DOHH2 (cell line): ENCODE results near the gene SEL1L3.

Experiments
- EZH2phosphoT487 ChIP-seq: fragments of 200-600 bp; sonication (generic); IDR thresholded peaks from 2 replicates; pipeline ENCODE4 v1.6.1; 2017; ENCODE audit warnings: borderline replicate concordance, mild to moderate bottlenecking, antibody characterized with exemption, low read length, moderate library complexity, mixed read lengths
- TF ChIP-seq, protein P1 (sequence below): fragments of 200-600 bp; sonication (generic); IDR thresholded peaks from one replicate; pipeline ENCODE4 v1.5.1; 2014; ENCODE audit warnings: antibody characterized with exemption, mild to moderate bottlenecking, low read depth, low read length; ENCODE audit not compliant: poor library complexity, severe bottlenecking

DNA sequence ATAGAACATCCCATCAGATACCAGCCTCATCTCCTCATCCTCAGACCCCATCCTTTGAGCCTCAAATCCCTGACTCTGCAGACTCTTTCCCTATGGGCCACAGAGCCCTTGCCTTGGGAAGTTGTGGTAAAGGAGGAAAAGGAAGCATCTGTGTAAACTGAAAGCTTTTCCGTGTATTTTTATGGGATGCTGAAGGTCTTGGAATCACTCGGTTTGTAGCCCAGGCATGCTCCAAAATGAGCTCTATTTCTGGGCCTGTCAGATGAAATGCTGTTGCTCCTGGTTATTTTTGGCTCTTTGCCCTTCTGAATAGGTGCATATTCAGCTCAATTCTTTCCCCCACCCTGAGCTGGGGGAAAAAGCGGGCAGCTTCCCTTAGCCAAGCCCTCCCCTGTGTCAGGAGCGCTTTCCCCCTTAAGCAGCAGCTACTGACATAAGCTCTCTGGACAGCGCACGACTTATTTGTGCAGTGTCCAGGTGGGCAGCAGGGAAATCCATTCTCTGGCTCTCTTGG lies 5.0 kb upstream of the SEL1L3 start:
- TF ChIP-seq, protein P1, sequence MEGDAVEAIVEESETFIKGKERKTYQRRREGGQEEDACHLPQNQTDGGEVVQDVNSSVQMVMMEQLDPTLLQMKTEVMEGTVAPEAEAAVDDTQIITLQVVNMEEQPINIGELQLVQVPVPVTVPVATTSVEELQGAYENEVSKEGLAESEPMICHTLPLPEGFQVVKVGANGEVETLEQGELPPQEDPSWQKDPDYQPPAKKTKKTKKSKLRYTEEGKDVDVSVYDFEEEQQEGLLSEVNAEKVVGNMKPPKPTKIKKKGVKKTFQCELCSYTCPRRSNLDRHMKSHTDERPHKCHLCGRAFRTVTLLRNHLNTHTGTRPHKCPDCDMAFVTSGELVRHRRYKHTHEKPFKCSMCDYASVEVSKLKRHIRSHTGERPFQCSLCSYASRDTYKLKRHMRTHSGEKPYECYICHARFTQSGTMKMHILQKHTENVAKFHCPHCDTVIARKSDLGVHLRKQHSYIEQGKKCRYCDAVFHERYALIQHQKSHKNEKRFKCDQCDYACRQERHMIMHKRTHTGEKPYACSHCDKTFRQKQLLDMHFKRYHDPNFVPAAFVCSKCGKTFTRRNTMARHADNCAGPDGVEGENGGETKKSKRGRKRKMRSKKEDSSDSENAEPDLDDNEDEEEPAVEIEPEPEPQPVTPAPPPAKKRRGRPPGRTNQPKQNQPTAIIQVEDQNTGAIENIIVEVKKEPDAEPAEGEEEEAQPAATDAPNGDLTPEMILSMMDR, result no peak
- TF ChIP-seq EZH2phosphoT487, result no peak
